Left lung (tissue), 10 donors: ENCODE results near the gene KCNAB1. TPM values are rescaled to one million over a fixed set of nuclear protein-coding genes. Genes with fewer than 3 reads are reported as not detected.

ENCODE experiments used
- ATAC-seq: fragments of 200-7000 bp; cut with Tn5 transposase; one replicate; pipeline ENCODE4 v1.9.1; 2020; ENCODE audit warnings: moderate library complexity
- DNase-seq, 4 donors: peaks; one replicate each; pipeline ENCODE4 v3.0.0-alpha.2; 2013 to 2020
- H3K27ac ChIP-seq, 2 donors: fragments of 200-600 bp; sonication (generic) in 1 of 2; one replicate each; pipeline versions ENCODE4 v1.5.0 to v1.8.0; 2020 to 2021
- H3K27me3 ChIP-seq, 2 donors: fragments of 200-600 bp; sonication (generic) in 1 of 2; one replicate each; pipeline versions ENCODE4 v1.5.0 to v1.8.0; 2020 to 2021
- H3K36me3 ChIP-seq, 2 donors: fragments of 200-600 bp; sonication (generic) in 1 of 2; one replicate each; pipeline versions ENCODE4 v1.5.0 to v1.8.0; 2020 to 2021
- H3K4me1 ChIP-seq, 2 donors: fragments of 200-600 bp; one replicate each; pipeline ENCODE4 v1.8.0; 2021
- H3K4me3 ChIP-seq, 2 donors: fragments of 200-600 bp; sonication (generic) in 1 of 2; one replicate each; pipeline versions ENCODE4 v1.5.0 to v1.8.0; 2020 to 2021; ENCODE audit warnings: mild to moderate bottlenecking in 1 of 2
- H3K9me3 ChIP-seq, 2 donors: fragments of 200-600 bp; sonication (generic) in 1 of 2; one replicate each; pipeline versions ENCODE4 v1.5.0 to v1.8.0; 2020 to 2021
- intact Hi-C, 2 donors: fragments of 100-400 bp; cut with DNase I; formaldehyde crosslinking; loops; one replicate each; pipeline versions ENCODE4 v1.11.2 to v1.14.2; 2022
- polyA plus RNA-seq, 6 donors: library from polyadenylated mRNA; unstranded; fragments of 120-200 nt; gene quantifications; one replicate each; pipeline ENCODE4 v1.2.1, GENCODE V29; 2013; ENCODE audit not compliant: insufficient read length in 6 of 6
- total RNA-seq, 2 donors: library from RNA; stranded (reverse); fragmentation: NEBNext Ultra II Directional; extraction: Animal tissue kit (Norgen Biotek cat#: 25700); gene quantifications; one replicate each; pipeline ENCODE4 v1.2.1, GENCODE V29; 2021
- TF ChIP-seq, protein P1 (sequence below), 2 donors: fragments of 200-600 bp; sonication (generic) in 1 of 2; IDR thresholded peaks; one replicate each; pipeline versions ENCODE4 v1.5.0 to v1.8.0; 2021; ENCODE audit warnings: antibody characterized with exemption in 2 of 2
- donor health status: DM: no; HTN: yes; CAD: no.
- donor health status: DM: no; HTN: no; CAD: no.

KCNAB1 gene
- total and polyA plus RNA-seq, 8 donors = 0.58 to 1.7 (median 1.5) TPM

DNA sequence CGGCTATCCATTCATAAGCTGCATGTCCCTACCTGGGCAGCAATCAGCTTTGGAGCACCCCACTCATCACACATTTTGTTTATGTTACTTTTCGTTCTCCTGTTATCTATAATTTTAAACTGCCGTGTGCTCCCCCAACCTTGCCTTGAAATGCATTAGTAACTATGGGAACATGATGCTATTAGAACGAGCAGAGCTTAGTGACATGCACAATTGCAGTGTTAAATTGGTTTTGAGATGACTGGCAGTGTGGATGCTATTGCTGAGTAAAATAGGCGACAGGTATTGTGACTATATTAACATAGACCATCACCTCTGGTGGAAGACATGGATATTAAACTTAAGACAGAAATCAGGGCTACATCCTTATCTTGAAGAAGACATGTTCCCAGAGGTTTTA lies 191.6 kb downstream of the KCNAB1 start:
- no peak for DNase-seq
- no peaks in the 10 kb centered on the region for H3K36me3 ChIP-seq
- H3K4me3 ChIP-seq = no peak overlapping the region
- intact Hi-C loops = no loop called here
- TF ChIP-seq, protein P1, sequence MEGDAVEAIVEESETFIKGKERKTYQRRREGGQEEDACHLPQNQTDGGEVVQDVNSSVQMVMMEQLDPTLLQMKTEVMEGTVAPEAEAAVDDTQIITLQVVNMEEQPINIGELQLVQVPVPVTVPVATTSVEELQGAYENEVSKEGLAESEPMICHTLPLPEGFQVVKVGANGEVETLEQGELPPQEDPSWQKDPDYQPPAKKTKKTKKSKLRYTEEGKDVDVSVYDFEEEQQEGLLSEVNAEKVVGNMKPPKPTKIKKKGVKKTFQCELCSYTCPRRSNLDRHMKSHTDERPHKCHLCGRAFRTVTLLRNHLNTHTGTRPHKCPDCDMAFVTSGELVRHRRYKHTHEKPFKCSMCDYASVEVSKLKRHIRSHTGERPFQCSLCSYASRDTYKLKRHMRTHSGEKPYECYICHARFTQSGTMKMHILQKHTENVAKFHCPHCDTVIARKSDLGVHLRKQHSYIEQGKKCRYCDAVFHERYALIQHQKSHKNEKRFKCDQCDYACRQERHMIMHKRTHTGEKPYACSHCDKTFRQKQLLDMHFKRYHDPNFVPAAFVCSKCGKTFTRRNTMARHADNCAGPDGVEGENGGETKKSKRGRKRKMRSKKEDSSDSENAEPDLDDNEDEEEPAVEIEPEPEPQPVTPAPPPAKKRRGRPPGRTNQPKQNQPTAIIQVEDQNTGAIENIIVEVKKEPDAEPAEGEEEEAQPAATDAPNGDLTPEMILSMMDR (IDR thresholded peaks at IDR 0.05) = no peak
- H3K27me3 ChIP-seq = no peaks in the 10 kb centered on the region
- no peak for ATAC-seq
- H3K27ac ChIP-seq = no peak overlapping the region
- H3K9me3 ChIP-seq = no peaks in the 10 kb centered on the region
- H3K4me1 ChIP-seq = no peaks in the 10 kb centered on the region

DNA sequence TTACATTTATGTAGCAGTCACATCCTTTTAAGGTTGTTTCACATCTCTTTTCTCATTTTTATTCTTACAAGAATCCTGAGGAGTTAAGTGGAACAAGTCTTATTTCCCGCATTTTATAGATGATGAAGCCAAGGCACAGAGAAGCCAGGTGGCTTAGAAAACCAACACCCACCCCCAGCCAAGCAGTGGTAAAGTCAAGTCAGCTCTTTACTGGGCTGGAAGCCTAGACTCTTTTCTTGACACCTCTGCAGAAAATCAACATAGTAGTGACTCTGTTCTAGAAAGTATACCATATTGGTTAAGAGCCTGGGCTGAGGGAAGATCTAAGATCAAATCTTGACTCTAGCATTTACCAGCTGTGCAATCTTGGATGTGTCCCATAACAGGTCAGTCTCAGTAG lies 195.7 kb downstream of the KCNAB1 start:
- no peak for DNase-seq
- no peaks in the 10 kb centered on the region for H3K4me1 ChIP-seq
- no peak for ATAC-seq
- TF ChIP-seq, protein P1 (IDR thresholded peaks at IDR 0.05) = no peak
- no peak overlapping the region for H3K4me3 ChIP-seq
- intact Hi-C loops = no loop called here
- no peaks in the 10 kb centered on the region for H3K36me3 ChIP-seq
- no peak overlapping the region for H3K27ac ChIP-seq
- H3K9me3 ChIP-seq = no peaks in the 10 kb centered on the region
- H3K27me3 ChIP-seq = no peaks in the 10 kb centered on the region

DNA sequence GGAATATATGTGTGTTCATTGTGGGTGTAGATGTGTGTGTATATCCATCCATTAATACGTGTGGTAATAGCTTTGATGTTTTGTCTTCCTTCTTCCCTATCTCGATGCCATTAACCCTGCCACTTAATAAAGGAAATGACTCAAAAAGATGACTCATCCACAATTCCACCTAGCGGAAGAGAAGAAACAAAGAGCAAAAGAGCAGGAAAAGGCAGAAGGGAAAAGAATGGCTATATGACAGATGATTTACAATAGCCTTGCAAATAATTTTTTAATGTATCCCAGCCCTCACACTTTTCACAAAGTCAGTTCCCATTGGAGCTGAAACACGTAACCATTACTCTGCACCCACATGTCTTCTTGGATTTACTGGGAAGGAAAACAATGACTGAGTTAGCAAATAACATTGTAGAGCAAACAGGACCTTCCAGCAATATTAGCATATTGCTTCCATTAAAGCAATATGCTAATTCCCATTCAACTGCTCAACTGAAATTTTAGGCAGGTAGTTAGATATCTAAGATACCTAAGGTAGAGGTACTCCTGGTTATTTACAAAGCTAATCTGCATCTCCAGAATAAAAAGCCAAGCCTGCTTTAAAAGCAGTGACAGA lies 197.2 kb downstream of the KCNAB1 start:
- Histone ChIP-seq H3K27me3 (no peaks in the 10 kb centered on the region), H3K9me3 (no peaks in the 10 kb centered on the region), H3K4me3 (no peak overlapping the region), H3K27ac (no peak overlapping the region), H3K4me1 (no peaks in the 10 kb centered on the region), H3K36me3 (no peaks in the 10 kb centered on the region)
- intact Hi-C loops = no loop called here
- ATAC-seq (no peak), DNase-seq (no peak)
- TF ChIP-seq, protein P1 (IDR thresholded peaks at IDR 0.05) = no peak

DNA sequence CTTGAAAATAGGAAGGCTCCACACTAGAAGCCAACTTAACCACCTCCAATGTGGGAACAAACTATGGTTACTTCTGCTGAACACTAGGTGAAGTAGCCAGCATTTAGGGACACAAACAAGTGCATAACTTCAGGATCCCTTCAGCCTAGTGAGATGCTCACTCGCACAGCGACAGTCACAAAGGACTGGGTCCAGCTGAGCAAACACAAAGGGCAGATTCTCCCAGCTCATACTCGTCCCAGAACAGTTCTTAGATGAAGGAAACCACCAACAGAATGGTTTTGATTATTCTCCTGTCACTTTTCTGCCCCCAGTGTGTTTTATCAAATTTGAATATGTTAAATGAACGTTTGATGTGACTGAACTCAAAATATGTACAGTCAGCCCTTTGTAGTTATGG lies 201.6 kb downstream of the KCNAB1 start:
- intact Hi-C loops = no loop called here
- ATAC-seq (no peak), DNase-seq (no peak)
- no peaks in the 10 kb centered on the region for H3K9me3 ChIP-seq
- no peak overlapping the region for H3K27ac ChIP-seq
- no peaks in the 10 kb centered on the region for H3K4me1 ChIP-seq
- H3K36me3 ChIP-seq = no peaks in the 10 kb centered on the region
- H3K27me3 ChIP-seq = no peaks in the 10 kb centered on the region
- no peak overlapping the region for H3K4me3 ChIP-seq
- TF ChIP-seq, protein P1 (IDR thresholded peaks at IDR 0.05) = no peak

GRCh38 chr3:156323466-156323865 lies 203.1 kb downstream of the KCNAB1 start:
- H3K4me3 ChIP-seq = no peak overlapping the region
- ATAC-seq (no peak), DNase-seq (no peak)
- no peak overlapping the region for H3K27ac ChIP-seq
- no peaks in the 10 kb centered on the region for H3K9me3 ChIP-seq
- TF ChIP-seq, protein P1 (IDR thresholded peaks at IDR 0.05) = no peak
- no peaks in the 10 kb centered on the region for H3K36me3 ChIP-seq
- H3K27me3 ChIP-seq = no peaks in the 10 kb centered on the region
- no peaks in the 10 kb centered on the region for H3K4me1 ChIP-seq
- intact Hi-C loops = no loop called here
